ENCODE data around the gene UQCRQ.
A peak's percentile ranks its signal among the peaks of the same experiment; 100 is the strongest.

Gene UQCRQ

GRCh38 chr5:132901036-132901435 is 34.6 kb downstream of the UQCRQ start:
- no peaks in the 10 kb centered on the region for H3K9me3 ChIP-seq (ENCODE audit: control extremely low read depth in 1 of 5, control insufficient read depth in 4 of 5, insufficient read depth in 2 of 5, low read depth in 1 of 5, low read length in 4 of 5)
- no CpG with 5 or more reads among the region's 4 CpGs for WGBS (ENCODE audit: insufficient coverage)
- H3K27me3 ChIP-seq (replicated peaks in 2 of 5; ENCODE audit: control insufficient read depth in 4 of 5, insufficient read depth in 5 of 5, low read length in 4 of 5): no peaks in the 10 kb centered on the region
- DNase-seq: no peak
- no peak overlapping the region for H3K27ac ChIP-seq (ENCODE audit: insufficient read depth in 1 of 2, low read depth in 1 of 2, low read length in 2 of 2, poor library complexity in 1 of 2, severe bottlenecking in 2 of 2)
- no peaks in the 10 kb centered on the region for H3K4me1 ChIP-seq (ENCODE audit: control extremely low read depth in 1 of 4, control insufficient read depth in 4 of 4, insufficient read depth in 4 of 4, low read length in 3 of 4)
- peaks cover 18 to 32% (median 26%) of the 10 kb centered on the region in 4 experiments for H3K36me3 ChIP-seq (ENCODE audit: control insufficient read depth in 4 of 4, insufficient read depth in 4 of 4, low read length in 3 of 4)
- POLR2A ChIA-PET: no interaction called here
- no peak overlapping the region for H3K4me3 ChIP-seq (ENCODE audit: control insufficient read depth in 1 of 7, extremely low read depth in 1 of 7, insufficient read depth in 4 of 7, low read depth in 2 of 7, low read length in 6 of 7)
- CTCF ChIA-PET: interaction anchor here (1.5 to 1.8 kb wide), 2 partner anchors 13 to 18 kb away, joined by 4 to 5 read pairs; no protein-coding TSS in a partner anchor

DNA sequence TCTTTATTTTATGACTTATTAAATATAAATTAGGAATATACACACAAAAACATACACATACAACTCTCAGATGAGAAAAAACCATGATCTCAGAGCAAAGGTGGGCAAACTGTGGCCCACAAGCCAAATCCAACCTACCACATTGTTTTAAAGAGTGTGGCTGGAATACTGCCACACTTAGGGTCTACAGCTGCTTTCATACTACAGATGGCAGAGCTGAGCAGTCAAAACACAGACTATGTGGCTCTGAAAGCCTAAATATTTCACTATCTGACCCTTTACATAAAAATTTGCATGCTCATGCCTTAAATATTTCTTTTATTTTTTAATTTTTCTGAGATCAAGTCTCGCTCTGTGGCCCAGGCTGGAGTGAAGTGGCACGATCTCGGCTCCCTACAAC is 35.3 kb downstream of the UQCRQ start:
- no peak for DNase-seq
- no peaks in the 10 kb centered on the region for H3K9me3 ChIP-seq (ENCODE audit: control extremely low read depth in 1 of 5, control insufficient read depth in 4 of 5, insufficient read depth in 2 of 5, low read depth in 1 of 5, low read length in 4 of 5)
- H3K4me3 ChIP-seq (ENCODE audit: control insufficient read depth in 1 of 7, extremely low read depth in 1 of 7, insufficient read depth in 4 of 7, low read depth in 2 of 7, low read length in 6 of 7): no peak overlapping the region
- 100% methylated on average over 3 of the region's 3 CpGs for WGBS (ENCODE audit: insufficient coverage)
- ChIA-PET CTCF (interaction anchor here (1.5 to 1.8 kb wide), 2 partner anchors 13 to 19 kb away, joined by 4 to 5 read pairs; no protein-coding TSS in a partner anchor), POLR2A (no interaction called here)
- H3K36me3 ChIP-seq (ENCODE audit: control insufficient read depth in 4 of 4, insufficient read depth in 4 of 4, low read length in 3 of 4): peaks cover 15 to 25% (median 19%) of the 10 kb centered on the region in 4 experiments
- H3K4me1 ChIP-seq (ENCODE audit: control extremely low read depth in 1 of 4, control insufficient read depth in 4 of 4, insufficient read depth in 4 of 4, low read length in 3 of 4): no peaks in the 10 kb centered on the region
- no peak overlapping the region for H3K27ac ChIP-seq (ENCODE audit: insufficient read depth in 1 of 2, low read depth in 1 of 2, low read length in 2 of 2, poor library complexity in 1 of 2, severe bottlenecking in 2 of 2)
- no peaks in the 10 kb centered on the region for H3K27me3 ChIP-seq (replicated peaks in 2 of 5; ENCODE audit: control insufficient read depth in 4 of 5, insufficient read depth in 5 of 5, low read length in 4 of 5)

DNA sequence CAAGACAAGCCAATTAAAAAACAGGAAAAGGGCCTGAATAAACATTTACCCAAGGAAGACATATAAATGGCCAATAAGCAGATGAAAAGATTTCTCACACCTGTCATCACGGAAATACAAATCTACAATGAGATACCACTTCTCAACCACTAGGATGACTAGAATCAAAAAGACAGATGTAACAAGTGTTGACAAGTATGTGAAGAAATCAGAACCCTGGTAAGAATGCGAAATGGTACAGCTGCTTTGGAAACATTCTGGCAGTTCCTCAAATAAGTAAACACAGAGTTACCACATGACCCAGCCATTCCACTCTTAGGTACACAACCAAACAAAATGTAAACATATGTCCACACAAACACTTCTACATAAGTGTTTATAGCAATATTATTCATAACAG is 39.5 kb downstream of the UQCRQ start:
- Histone ChIP-seq H3K4me3 (ENCODE audit: control insufficient read depth in 1 of 7, extremely low read depth in 1 of 7, insufficient read depth in 4 of 7, low read depth in 2 of 7, low read length in 6 of 7) (no peak overlapping the region), H3K4me1 (ENCODE audit: control extremely low read depth in 1 of 4, control insufficient read depth in 4 of 4, insufficient read depth in 4 of 4, low read length in 3 of 4) (no peaks in the 10 kb centered on the region), H3K27ac (ENCODE audit: insufficient read depth in 1 of 2, low read depth in 1 of 2, low read length in 2 of 2, poor library complexity in 1 of 2, severe bottlenecking in 2 of 2) (no peak overlapping the region), H3K9me3 (ENCODE audit: control extremely low read depth in 1 of 5, control insufficient read depth in 4 of 5, insufficient read depth in 2 of 5, low read depth in 1 of 5, low read length in 4 of 5) (no peaks in the 10 kb centered on the region), H3K36me3 (ENCODE audit: control insufficient read depth in 4 of 4, insufficient read depth in 4 of 4, low read length in 3 of 4) (peaks cover 10 to 21% (median 16%) of the 10 kb centered on the region in 4 experiments), H3K27me3 (replicated peaks in 2 of 5; ENCODE audit: control insufficient read depth in 4 of 5, insufficient read depth in 5 of 5, low read length in 4 of 5) (no peaks in the 10 kb centered on the region)
- CTCF ChIA-PET: interaction anchor here (1.6 kb wide), 1 partner anchor 20 kb away, joined by 4 read pairs; no protein-coding TSS in a partner anchor
- WGBS (ENCODE audit: insufficient coverage): 100% methylated on average over 1 of the region's 2 CpGs
- DNase-seq: peak in 2 of 3 donors; percentile 22 to 28
- POLR2A ChIA-PET: no interaction called here

- no peak for DNase-seq
- Histone ChIP-seq H3K27me3 (replicated peaks in 2 of 5; ENCODE audit: control insufficient read depth in 4 of 5, insufficient read depth in 5 of 5, low read length in 4 of 5) (no peaks in the 10 kb centered on the region), H3K4me3 (ENCODE audit: control insufficient read depth in 1 of 7, extremely low read depth in 1 of 7, insufficient read depth in 4 of 7, low read depth in 2 of 7, low read length in 6 of 7) (no peak overlapping the region), H3K36me3 (ENCODE audit: control insufficient read depth in 4 of 4, insufficient read depth in 4 of 4, low read length in 3 of 4) (peaks cover 8 to 18% (median 15%) of the 10 kb centered on the region in 4 experiments), H3K4me1 (ENCODE audit: control extremely low read depth in 1 of 4, control insufficient read depth in 4 of 4, insufficient read depth in 4 of 4, low read length in 3 of 4) (no peaks in the 10 kb centered on the region), H3K27ac (ENCODE audit: insufficient read depth in 1 of 2, low read depth in 1 of 2, low read length in 2 of 2, poor library complexity in 1 of 2, severe bottlenecking in 2 of 2) (no peak overlapping the region), H3K9me3 (ENCODE audit: control extremely low read depth in 1 of 5, control insufficient read depth in 4 of 5, insufficient read depth in 2 of 5, low read depth in 1 of 5, low read length in 4 of 5) (no peaks in the 10 kb centered on the region)
- 100% methylated on average over 1 of the region's 2 CpGs for WGBS (ENCODE audit: insufficient coverage)
- ChIA-PET CTCF (interaction anchor here (1.0 to 1.4 kb wide), 4 partner anchors 10 to 24 kb away, joined by 3 to 4 read pairs (median 3); no protein-coding TSS in a partner anchor), POLR2A (no interaction called here)
Measured at GRCh38 chr5:132907161-132907560, 40.7 kb downstream of the UQCRQ start.

- ChIA-PET CTCF (interaction anchor here (1.2 kb wide), 1 partner anchor 53 kb away, joined by 3 read pairs; no protein-coding TSS in a partner anchor), POLR2A (no interaction called here)
- Histone ChIP-seq H3K27me3 (replicated peaks in 2 of 5; ENCODE audit: control insufficient read depth in 4 of 5, insufficient read depth in 5 of 5, low read length in 4 of 5) (no peaks in the 10 kb centered on the region), H3K9me3 (ENCODE audit: control extremely low read depth in 1 of 5, control insufficient read depth in 4 of 5, insufficient read depth in 2 of 5, low read depth in 1 of 5, low read length in 4 of 5) (no peaks in the 10 kb centered on the region), H3K36me3 (ENCODE audit: control insufficient read depth in 4 of 4, insufficient read depth in 4 of 4, low read length in 3 of 4) (peaks cover 10 to 32% (median 18%) of the 10 kb centered on the region in 4 experiments), H3K4me3 (ENCODE audit: control insufficient read depth in 1 of 7, extremely low read depth in 1 of 7, insufficient read depth in 4 of 7, low read depth in 2 of 7, low read length in 6 of 7) (no peak overlapping the region), H3K27ac (ENCODE audit: insufficient read depth in 1 of 2, low read depth in 1 of 2, low read length in 2 of 2, poor library complexity in 1 of 2, severe bottlenecking in 2 of 2) (no peak overlapping the region), H3K4me1 (ENCODE audit: control extremely low read depth in 1 of 4, control insufficient read depth in 4 of 4, insufficient read depth in 4 of 4, low read length in 3 of 4) (no peaks in the 10 kb centered on the region)
- WGBS (ENCODE audit: insufficient coverage): no CpG with 5 or more reads among the region's 1 CpG
- DNase-seq: no peak
Measured at GRCh38 chr5:132909702-132910101, 43.3 kb downstream of the UQCRQ start.

DNA sequence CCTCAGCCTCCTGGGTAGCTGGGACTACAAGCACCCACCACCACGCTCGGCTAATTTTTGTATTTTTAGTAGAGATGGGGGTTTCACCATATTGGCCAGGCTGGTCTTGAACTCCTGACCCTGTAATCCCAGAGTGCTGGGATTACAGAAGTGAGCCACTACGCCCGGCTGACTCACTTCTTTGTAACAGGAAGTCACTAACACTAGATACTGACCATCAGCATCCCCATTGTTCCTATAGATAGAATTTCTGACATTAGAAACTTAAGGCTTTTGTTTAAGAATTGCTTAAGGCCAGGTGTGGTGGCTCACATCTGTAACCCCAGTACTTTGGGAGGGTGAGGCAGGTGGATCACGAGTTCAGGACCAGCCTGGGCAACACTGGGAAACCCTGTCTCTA is 49.2 kb downstream of the UQCRQ start:
- ChIA-PET CTCF (interaction anchor here (1.0 to 1.1 kb wide), 2 partner anchors 11 to 46 kb away, joined by 3 read pairs; no protein-coding TSS in a partner anchor), POLR2A (no interaction called here)
- 82% methylated on average over 3 of the region's 5 CpGs for WGBS (ENCODE audit: insufficient coverage)
- Histone ChIP-seq H3K36me3 (ENCODE audit: control insufficient read depth in 4 of 4, insufficient read depth in 4 of 4, low read length in 3 of 4) (peaks cover 7 to 48% (median 25%) of the 10 kb centered on the region in 4 experiments), H3K4me3 (ENCODE audit: control insufficient read depth in 1 of 7, extremely low read depth in 1 of 7, insufficient read depth in 4 of 7, low read depth in 2 of 7, low read length in 6 of 7) (no peak overlapping the region), H3K27ac (ENCODE audit: insufficient read depth in 1 of 2, low read depth in 1 of 2, low read length in 2 of 2, poor library complexity in 1 of 2, severe bottlenecking in 2 of 2) (no peak overlapping the region), H3K9me3 (ENCODE audit: control extremely low read depth in 1 of 5, control insufficient read depth in 4 of 5, insufficient read depth in 2 of 5, low read depth in 1 of 5, low read length in 4 of 5) (no peaks in the 10 kb centered on the region), H3K4me1 (ENCODE audit: control extremely low read depth in 1 of 4, control insufficient read depth in 4 of 4, insufficient read depth in 4 of 4, low read length in 3 of 4) (no peaks in the 10 kb centered on the region), H3K27me3 (replicated peaks in 2 of 5; ENCODE audit: control insufficient read depth in 4 of 5, insufficient read depth in 5 of 5, low read length in 4 of 5) (no peaks in the 10 kb centered on the region)
- no peak for DNase-seq

GRCh38 chr5:132916086-132916485 is 49.6 kb downstream of the UQCRQ start:
- peaks cover 8 to 48% (median 23%) of the 10 kb centered on the region in 4 experiments for H3K36me3 ChIP-seq (ENCODE audit: control insufficient read depth in 4 of 4, insufficient read depth in 4 of 4, low read length in 3 of 4)
- H3K27me3 ChIP-seq (replicated peaks in 2 of 5; ENCODE audit: control insufficient read depth in 4 of 5, insufficient read depth in 5 of 5, low read length in 4 of 5): no peaks in the 10 kb centered on the region
- no peak overlapping the region for H3K4me3 ChIP-seq (ENCODE audit: control insufficient read depth in 1 of 7, extremely low read depth in 1 of 7, insufficient read depth in 4 of 7, low read depth in 2 of 7, low read length in 6 of 7)
- ChIA-PET POLR2A (no interaction called here), CTCF (interaction anchor here (1.0 kb wide), 1 partner anchor 46 kb away, joined by 3 read pairs; no protein-coding TSS in a partner anchor)
- 94% methylated on average over 2 of the region's 3 CpGs for WGBS (ENCODE audit: insufficient coverage)
- H3K4me1 ChIP-seq (ENCODE audit: control extremely low read depth in 1 of 4, control insufficient read depth in 4 of 4, insufficient read depth in 4 of 4, low read length in 3 of 4): no peaks in the 10 kb centered on the region
- H3K9me3 ChIP-seq (ENCODE audit: control extremely low read depth in 1 of 5, control insufficient read depth in 4 of 5, insufficient read depth in 2 of 5, low read depth in 1 of 5, low read length in 4 of 5): no peaks in the 10 kb centered on the region
- no peak overlapping the region for H3K27ac ChIP-seq (ENCODE audit: insufficient read depth in 1 of 2, low read depth in 1 of 2, low read length in 2 of 2, poor library complexity in 1 of 2, severe bottlenecking in 2 of 2)
- DNase-seq: no peak

All from common myeloid progenitor, CD34-positive (primary cell).